Putamen (tissue), 1 donor: ENCODE results near the gene RGS4.

Experiments
- DNase-seq: peaks from one replicate; pipeline ENCODE4 v3.0.0-alpha.2; 2016; ENCODE audit warnings: low spot score

The RGS4 gene

DNA sequence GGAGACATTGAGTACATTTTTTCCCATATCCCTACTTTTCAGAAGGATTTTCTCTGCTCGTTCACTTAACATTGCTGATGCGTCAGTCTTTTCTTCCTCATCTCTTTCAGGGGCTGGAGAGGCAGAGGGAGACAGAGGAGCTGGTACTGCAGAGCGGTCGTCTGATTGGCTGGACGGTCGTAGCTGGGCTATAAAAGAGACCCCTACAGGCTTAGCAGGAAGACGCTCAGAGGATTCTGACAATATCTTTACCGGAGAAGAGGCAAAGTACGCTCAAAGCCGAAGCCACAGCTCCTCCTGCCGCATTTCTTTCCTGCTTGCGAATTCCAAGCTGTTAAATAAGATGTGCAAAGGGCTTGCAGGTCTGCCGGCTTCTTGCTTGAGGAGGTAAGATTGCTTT, at the start of gene RGS4:
Gene RGS4 (plus strand): TSS at position 220 of the 400 bp plus-strand sequence. CDS start 124 bp downstream, at position 344.
- DNase-seq = peak; percentile 80

DNA sequence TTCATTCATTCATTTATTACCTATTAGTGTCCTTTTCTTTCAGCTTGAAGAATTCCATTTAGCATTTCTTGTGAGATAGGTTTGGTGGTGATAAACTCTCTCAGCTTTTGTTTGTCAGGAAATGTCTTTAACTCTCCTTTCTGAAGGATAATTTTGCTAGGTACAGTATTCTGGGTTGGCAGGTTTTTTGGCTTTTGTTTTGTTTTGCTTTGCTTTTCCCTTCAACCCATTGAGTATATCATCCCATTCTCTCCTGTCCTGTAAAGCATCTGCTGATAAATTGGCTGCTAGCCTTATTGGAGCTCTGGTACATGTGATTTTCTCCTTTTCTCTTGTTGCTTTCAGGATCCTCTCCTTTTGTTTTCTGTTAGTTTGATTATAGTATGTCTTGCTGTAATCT, 47.0 kb upstream of the RGS4 start:
- DNase-seq = no peak

DNA sequence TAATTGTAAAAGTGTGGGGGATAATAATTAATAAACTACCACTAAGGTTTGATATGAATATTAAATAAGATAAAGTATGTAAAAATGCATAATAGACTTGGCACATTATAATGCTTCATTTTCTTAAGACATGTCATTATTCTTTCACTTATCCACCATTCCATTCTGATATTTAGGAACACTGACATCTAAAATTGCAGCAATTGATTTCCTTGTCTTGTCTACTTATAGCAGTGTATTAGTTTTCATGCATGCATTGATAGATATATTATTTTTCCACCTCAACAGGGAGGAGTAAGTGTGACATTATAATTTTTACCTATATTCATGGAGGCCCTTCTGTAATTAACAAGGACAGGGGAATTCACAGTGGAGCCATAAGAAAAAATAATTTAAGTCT, 41.6 kb upstream of the RGS4 start:
- DNase-seq = no peak

DNA sequence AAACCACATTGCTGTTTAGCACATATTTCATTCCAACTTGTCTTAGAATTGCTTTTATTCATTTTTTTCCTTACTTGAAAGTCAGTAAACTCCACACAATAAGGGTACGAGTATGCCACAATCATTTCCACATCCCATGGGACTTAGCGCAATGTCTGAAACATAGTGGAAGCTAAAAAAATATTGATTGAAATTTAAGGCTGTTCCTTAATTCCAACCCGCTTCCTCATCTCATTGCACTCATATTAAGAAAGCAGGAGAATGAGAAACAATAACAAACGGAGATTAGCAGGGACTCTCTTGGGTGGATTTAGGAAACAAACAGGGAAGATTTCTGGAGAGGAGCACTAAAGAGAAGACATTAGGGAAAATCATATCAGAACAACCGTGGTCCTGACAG, 39.3 kb upstream of the RGS4 start:
- no peak for DNase-seq

DNA sequence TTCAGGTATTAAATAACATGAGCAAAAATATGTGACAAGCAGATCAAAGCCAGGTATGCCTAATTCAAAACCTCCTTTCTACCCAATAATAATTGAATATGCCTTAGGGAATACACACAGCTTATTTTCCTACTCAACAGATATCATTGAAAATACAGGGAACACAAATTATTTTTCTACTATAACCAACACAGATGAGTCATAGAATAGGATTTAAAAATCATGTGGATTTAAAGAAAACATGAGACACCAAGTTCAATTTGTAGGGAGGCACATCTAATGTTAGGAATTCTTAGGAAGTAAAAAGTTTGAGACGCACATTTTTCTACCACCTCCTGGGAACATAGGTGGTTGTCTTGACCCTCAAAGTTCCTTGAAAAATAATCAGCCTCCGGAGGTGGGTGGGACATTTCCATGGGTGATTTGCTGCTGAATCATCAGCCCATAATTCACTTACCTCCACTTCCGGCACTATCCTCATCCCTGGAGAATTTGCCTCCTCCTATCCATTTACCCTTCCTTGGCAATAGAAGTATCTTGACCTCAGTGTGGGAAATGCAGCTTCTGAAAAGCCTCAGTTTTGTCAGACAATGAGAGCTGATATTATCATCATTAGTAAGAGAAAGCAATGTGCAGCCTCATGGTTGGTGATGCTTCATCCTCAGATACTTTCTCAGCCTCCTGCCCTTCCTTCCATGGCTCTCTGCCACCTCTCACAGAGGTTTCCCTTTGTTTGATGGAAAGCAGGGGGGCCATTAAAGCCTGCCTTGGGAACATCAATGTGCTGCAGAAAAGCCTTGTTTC, 33.5 kb upstream of the RGS4 start:
- no peak for DNase-seq

DNA sequence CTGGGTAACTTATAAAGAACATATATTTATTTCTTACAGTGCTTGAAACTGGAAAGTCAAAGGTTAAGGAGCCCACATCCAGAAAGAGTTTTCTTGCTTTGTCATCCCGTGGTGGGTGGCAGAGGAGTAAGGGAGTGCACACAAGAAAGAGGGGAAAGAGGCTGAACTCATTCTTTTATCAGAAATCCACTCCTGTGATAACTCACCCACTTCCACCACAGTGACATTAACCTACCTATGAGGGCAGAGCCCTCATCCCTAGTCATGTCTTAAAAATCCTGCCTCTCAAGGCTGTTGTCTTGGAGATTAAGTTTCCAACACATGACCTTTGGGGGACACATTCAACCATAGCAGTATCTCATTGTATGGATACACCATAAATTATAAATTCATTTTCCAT, 32.5 kb upstream of the RGS4 start:
- no peak for DNase-seq

DNA sequence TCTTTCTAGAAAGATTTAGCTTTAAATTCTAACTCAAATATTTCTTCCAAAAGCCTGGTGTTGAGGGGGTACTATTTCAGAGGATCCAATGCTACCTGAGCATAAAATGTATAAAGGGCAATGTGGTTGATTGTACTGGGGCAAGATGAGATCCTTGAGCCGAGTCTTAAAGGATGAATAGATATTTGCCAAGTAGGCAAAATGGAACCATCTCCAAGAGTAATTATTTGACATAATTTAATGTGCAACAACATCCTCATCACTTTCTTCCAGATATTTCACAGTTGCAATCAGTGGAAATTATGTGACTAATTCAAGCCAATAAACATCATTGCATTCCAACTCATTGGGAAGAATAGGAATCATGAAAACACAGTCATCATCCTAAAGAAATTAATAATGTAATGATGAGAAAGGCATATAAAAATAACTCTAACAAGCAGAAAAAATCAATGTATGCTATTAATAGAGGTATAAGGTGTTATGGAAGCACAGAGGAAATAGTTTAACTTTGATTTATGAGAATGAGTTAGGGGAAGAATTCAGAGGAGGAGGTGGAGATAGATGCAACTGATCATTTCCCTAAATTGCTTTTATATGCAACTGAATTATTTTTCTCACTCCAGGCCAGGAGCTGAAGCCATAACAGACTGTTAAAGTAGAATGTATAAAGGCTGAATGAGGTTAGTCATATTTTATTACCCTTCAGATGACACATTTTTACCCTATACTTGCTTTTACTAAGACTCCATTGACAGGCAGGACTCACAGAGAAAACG, 30.0 kb upstream of the RGS4 start:
- DNase-seq = no peak

DNA sequence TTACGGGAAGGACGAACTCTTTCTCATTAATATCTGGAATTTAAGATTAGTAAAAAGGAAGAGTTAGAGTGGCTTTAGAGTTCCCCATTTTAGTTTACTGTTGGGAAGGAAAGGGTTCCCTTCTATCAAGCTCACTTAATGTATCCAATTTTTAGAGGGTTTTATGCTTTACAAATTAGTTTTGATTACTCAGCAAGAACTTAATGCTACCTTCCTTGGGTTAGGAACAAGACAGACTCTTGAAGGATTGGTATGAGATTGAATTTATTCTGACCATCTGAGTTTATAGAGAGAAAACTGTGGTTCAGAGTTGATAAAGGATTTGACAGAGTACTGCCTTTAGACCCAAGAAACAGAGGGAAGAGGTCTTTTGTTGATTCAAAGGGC, 29.5 kb upstream of the RGS4 start:
- no peak for DNase-seq

DNA sequence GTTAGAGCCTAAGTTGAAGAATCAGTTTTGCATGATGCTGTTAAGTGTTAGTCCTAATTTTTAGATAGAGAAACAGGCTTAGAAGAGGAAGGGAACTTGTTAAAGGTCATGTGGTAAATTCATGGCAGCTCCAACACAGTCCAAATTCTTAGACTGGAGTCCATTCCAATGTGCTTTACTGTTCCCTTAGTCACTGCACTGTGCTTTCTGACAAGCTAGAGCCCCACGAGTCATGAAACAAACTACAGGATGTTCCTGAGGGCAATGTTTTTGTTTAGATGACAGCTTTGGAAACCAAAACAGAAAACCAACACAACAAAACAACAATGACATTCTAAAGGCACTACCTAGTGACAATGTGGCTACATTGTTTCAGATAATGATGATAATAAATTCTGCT, 23.1 kb upstream of the RGS4 start:
- DNase-seq = no peak

DNA sequence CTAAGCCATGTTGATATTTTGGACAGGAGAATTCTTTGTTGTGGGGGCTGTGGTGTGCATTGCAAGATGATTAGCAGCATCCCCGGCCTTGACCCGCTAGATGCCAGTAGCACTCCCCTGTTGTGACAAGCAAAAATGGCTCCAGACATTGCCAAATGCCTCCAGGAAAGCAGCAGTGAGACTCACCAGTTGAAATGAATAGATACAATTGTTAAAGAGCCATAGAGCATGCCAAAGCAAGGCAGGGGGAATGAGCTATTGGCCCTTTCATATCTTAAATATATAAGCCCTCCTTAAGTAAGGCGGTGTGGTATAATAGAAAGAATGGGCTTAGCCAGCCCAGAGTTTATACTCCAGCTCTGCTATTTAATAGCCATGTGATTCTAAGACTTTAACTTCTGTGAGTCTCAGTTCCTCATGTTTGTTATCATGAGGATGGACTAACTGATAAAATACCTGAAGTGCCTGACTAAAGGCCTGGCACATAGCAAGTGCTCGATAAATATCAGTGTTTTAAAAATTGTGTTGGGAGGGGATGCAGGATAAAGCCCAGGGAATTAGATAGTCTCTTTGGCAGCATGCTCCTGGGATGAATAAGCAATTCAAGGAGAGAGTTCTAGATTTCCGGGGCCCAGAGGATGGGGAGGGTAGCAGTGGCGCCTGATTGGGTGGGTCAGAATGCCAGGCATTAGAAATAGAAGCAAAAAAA, 21.1 kb upstream of the RGS4 start:
- DNase-seq = no peak

DNA sequence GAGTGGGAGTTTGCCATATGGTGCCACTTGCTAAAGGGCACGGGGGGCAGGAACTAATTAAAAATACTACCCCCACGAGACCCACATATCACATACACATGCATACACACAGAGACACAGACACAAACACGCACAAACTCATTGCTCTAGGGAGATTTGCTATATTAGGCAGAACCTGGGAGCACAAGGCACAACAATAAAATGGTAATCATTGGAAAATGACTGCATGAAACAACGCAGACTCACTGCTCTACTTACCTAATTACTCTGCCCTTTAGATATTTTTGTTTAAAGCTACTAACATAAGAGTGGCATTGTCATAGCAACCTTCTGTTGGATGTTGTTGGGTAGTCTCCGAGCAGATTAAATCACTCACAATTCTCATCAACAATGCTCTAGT, 20.3 kb upstream of the RGS4 start:
- DNase-seq = no peak

DNA sequence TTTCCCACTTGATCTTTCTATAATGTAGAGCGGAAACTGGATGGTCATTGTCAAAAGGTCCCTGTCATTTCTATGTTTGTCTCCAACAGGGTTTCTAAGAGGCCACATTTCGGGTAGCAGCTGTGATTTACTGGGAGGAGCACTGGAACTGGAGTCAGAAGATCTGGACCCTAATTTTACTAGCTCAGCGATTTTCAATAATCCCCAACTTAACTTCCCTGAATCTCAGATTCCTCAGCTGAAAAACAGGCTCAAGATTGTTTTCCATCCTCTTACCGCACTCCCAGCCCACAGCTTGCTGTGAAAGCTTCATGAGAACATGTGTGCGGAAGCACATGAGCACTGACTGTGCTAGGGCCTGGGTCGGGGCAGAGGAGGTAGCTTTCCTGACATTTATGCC, 19.9 kb upstream of the RGS4 start:
- DNase-seq = no peak

DNA sequence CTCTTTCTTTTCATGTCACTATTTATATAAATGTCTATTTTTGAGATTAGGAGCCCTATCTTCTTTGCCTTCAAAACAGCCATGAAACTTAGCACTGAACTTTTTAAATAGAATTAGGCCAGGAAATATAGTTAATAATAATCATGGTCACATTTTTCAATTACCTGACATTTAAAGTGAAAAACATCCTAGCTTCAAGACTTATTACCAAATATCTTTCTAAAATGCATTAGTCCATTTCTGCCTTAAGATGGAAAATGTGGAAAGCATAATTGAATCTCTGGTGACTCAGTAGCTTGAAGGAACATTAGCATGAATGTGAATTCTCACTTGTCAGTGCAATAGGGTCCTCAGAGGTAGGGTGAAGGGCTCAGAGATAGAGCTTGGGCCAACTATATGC, 18.7 kb upstream of the RGS4 start:
- no peak for DNase-seq

DNA sequence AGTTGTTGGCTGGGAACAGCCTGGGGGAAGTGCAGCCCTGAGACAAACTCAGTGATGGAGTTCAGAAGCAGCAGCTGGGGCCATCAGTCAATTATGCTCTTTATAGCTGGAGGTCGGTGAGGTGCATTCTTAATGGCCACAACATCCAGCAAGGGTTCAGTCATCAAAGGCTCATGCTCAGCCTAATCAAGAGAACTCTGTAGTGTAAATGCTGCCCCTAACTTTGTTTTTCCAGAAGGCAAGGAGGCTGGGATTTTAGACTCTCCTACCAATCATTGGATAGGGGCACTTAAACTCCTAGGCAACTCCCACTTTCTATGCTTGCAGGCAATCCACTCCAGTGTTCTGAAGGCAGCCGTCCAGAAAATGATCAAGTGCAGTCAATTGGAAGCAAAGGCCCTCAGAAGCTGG, 15.0 kb upstream of the RGS4 start:
- DNase-seq = no peak

DNA sequence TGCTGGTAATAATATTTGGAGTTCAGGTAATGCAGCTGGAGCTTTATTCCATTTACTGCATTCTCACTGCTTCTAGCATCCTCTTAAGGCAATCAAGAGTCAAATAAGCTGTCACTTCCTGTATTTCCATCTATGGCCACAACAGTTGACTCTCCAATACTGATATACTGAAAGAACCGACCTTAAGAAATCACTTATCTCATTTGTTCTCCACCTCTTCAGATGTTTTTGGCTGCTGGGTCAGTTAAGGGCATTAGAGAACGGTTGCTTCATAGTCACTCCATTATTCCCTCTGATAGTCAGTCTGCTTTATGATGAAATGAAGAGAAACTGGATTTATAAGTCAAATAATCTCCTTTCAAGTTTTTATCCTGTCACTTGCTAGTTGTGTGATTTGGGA, 14.2 kb upstream of the RGS4 start:
- no peak for DNase-seq

DNA sequence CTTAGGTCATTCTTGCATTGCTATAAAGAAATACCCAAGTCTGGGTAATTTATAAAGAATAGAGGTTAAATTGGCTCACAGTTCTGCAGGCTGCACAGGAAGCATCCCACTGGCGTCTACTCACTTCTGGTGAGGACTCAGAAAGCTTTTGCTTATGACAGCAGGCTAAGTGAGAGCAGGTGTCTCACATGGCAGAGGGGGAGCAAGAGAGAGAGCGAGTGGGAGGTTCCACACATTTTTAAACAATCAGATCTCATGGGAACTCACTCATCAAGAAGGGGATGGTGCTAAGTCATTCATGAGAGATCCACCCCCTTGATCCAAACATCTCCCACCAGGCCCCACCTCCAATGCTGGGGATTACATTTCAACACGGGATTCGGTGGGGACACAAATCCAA, 13.6 kb upstream of the RGS4 start:
- DNase-seq = peak; percentile 75

DNA sequence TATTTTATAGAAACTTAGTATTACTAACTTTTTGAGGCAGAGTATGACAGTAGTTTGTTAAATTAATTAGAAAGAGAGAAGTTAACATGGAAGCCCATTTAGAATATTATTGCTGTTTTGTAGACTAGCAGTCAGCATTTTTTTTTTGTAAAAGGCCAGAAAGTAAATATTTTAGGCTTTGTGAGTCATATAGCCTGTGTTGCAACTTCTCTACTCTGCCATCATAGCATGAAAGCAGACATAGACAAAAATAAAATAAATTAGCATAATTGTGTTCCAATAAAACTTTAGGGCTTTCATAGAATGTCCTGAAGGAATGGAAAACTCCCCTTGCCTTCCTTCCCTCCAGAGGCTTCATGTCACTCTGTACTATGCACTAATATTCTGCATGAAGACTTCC, 12.3 kb upstream of the RGS4 start:
- DNase-seq = no peak

DNA sequence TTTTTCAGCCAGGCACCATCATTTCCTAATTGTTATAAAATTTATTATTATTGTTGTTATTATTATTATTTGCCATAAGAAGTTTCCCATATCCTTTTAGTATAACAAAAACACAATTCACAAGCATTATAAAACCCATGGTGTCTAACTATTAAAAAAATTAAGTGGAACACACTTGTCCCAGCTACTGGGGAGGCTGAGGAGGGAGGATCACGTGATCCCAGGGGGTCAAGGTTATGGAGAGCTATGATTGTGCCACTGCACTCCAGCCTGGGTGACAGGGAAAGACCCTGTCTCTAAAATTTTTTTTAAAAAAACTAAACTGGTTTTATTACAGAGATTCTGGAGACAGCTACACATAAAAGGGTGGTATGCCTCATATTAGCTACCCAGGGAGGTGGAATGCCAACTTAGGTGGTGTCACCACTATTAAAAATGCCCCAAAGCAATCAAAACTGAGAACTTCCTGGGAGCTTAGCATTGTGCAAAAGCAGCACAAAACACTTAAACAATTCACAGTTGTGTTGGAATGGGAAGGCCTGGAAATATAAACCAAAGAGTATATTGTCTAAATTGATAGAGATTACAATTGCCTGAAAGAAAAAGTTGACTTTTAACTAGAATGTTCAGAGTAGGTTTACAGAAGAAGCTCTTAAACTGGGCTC, 8.7 kb upstream of the RGS4 start:
- DNase-seq = no peak

DNA sequence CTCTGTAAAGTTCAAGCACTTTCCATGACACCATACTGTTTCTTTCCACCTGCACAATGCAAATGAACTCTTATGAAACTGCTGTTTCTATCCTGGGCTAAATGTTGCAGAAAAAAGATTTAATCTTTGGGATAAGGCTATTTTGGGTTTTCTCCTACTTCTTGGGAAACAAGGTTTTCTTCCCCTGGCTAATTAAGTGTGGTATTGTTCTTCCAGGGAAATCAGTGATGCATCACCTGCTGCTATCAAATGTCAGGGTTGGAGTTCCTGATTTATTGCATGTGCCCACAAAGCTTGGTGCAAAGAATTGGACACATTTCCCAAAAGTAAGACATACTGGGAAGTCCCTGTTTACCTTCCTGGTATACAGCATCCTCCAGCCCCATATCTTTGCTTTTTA, 6.0 kb upstream of the RGS4 start:
- DNase-seq = peak; percentile 68

DNA sequence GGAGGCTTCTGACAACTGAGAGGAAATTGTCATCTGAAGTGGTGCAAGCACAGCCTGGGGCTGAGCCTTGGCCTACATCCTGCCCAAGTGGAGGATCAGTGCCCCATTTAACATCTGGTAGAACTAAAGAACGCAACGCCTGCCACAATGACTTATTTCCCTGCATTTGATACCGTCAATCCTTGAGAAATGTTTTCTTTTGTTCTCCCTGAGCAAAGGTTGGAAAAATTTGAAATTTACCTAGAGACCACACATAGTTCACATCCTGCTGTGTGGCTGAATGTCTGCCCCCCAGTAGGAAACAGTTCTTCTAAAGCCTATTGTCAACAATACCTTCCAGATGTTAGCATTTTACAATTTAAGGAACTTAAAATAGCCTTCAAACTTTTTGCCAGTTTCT, 5.6 kb upstream of the RGS4 start:
- DNase-seq = no peak

DNA sequence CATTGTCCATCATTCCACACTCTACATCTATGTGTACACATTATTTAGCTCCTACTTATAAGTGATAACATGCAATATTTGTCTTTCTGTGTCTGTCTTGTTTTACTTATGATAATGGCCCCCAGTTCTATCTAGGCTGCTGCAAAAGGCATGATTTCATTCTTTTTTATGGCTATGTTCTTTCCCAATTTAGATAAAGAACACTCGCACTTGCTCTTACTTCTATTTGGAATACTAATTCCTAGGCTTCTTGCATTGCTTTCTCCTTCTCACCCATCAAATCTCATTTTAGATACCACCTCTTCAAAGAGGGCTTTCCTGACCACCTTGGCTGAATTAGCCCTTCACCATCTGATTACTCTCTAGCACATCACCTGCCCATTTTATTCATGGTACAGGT, 3.0 kb upstream of the RGS4 start:
- no peak for DNase-seq

DNA sequence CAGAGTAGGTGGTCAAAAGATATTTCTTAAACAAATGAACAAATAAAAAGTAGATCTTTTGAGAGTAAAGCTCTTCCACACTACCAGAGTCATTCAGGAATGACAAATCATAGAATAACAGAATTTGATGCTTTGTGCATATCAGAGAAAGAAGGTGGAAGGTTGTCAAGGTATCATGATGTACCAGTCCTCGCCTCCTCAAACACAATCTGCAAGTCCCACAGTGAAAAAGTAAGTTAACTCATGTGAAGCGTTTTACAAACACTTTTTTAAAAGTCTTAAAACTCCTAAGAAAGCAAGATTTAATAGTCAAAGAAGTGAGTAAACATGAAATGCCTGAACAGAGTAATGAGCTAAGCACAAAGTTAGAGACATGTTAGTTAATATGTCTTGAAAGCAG, 2.5 kb upstream of the RGS4 start:
- DNase-seq = peak; percentile 60
